Cardiac fibroblast (primary cell): Measurements from ENCODE around the gene MTRR.

Experiments
- DNase-seq, 2 donors: peaks; one replicate each; pipeline versions ENCODE4 v3.0.0 to v3.0.0-alpha.2; 2010; ENCODE audit warnings: low read depth in 2 of 2
- H3K4me3 ChIP-seq, 2 donors: replicated peaks in 1 of 2; 1 replicate in 1 of 2; 2 replicates in 1 of 2; pipeline ENCODE4 v1.5.1; 2011; ENCODE audit warnings: low read depth in 2 of 2, low read length in 2 of 2, mild to moderate bottlenecking in 2 of 2, moderate library complexity in 1 of 2
- CTCF ChIP-seq: IDR thresholded peaks from one replicate; pipeline ENCODE4 v1.5.1; 2011; ENCODE audit warnings: low read depth, mild to moderate bottlenecking, low read length, inconsistent platforms

The MTRR gene

GRCh38 chr5:7834982-7835381, 34.0 kb upstream of the MTRR start:
- no peak for TF ChIP-seq CTCF
- no peak overlapping the region for H3K4me3 ChIP-seq
- no peak for DNase-seq

GRCh38 chr5:7837403-7837802, 31.5 kb upstream of the MTRR start:
- DNase-seq, result no peak

GRCh38 chr5:7842531-7842930, 26.4 kb upstream of the MTRR start:
- DNase-seq, result no peak
- no peak overlapping the region for H3K4me3 ChIP-seq
- no peak for TF ChIP-seq CTCF

More at GRCh38 chr5:7837403-7837802, 31.5 kb upstream of the MTRR start:
- no peak for TF ChIP-seq CTCF
- H3K4me3 ChIP-seq, result no peak overlapping the region

- no peak for DNase-seq
- no peak for TF ChIP-seq CTCF
- H3K4me3 ChIP-seq, result no peak overlapping the region
These were observed 24.0 kb upstream of the MTRR start for GRCh38 chr5:7844901-7845300.

GRCh38 chr5:7845557-7845956, 23.4 kb upstream of the MTRR start:
- DNase-seq, result no peak
- H3K4me3 ChIP-seq, result no peak overlapping the region
- no peak for TF ChIP-seq CTCF

- TF ChIP-seq CTCF, result no peak
- H3K4me3 ChIP-seq, result no peak overlapping the region
- DNase-seq, result no peak
These were observed 22.6 kb upstream of the MTRR start for GRCh38 chr5:7846327-7846726.

- DNase-seq, result peak in 1 of 2 donors; percentile 35
- H3K4me3 ChIP-seq, result no peak overlapping the region
- TF ChIP-seq CTCF, result no peak
These were observed 20.7 kb upstream of the MTRR start for GRCh38 chr5:7848296-7848695.
